ELF-1 (cell line): ENCODE results near the gene SYT1.

ENCODE experiments used
- DNase-seq: peaks from one replicate; pipeline ENCODE4 v3.0.0-alpha.2; 2016; ENCODE audit warnings: low read depth, low spot score

SYT1 gene

GRCh38 chr12:79294590-79294989 is 430.0 kb downstream of the SYT1 start:
- no peak for DNase-seq

- DNase-seq = no peak
Measured at GRCh38 chr12:79295572-79295971, 431.0 kb downstream of the SYT1 start.

- DNase-seq = no peak
Measured at GRCh38 chr12:79296133-79296532, 431.6 kb downstream of the SYT1 start.

- no peak for DNase-seq
Measured at GRCh38 chr12:79296871-79297270, 432.3 kb downstream of the SYT1 start.

GRCh38 chr12:79298506-79298905 is 433.9 kb downstream of the SYT1 start:
- no peak for DNase-seq

GRCh38 chr12:79299447-79300198 is 435.0 kb downstream of the SYT1 start:
- DNase-seq = no peak

- DNase-seq = peak; percentile 9
Measured at GRCh38 chr12:79300199-79300568, 435.6 kb downstream of the SYT1 start.

GRCh38 chr12:79301181-79301580 is 436.6 kb downstream of the SYT1 start:
- no peak for DNase-seq

- no peak for DNase-seq
Measured at GRCh38 chr12:79302162-79302814, 437.7 kb downstream of the SYT1 start.

- DNase-seq = no peak
Measured at GRCh38 chr12:79307340-79307739, 442.8 kb downstream of the SYT1 start.

GRCh38 chr12:79309039-79309438 is 444.5 kb downstream of the SYT1 start:
- DNase-seq = no peak

- no peak for DNase-seq
Measured at GRCh38 chr12:79317179-79317847, 452.7 kb downstream of the SYT1 start.

- DNase-seq = no peak
Measured at GRCh38 chr12:79322905-79323304, 458.3 kb downstream of the SYT1 start.

GRCh38 chr12:79324571-79324970 is 460.0 kb downstream of the SYT1 start:
- DNase-seq = no peak

- DNase-seq = no peak
Measured at GRCh38 chr12:79326222-79326621, 461.6 kb downstream of the SYT1 start.

- DNase-seq = no peak
Measured at GRCh38 chr12:79326663-79327062, 462.1 kb downstream of the SYT1 start.

GRCh38 chr12:79327465-79327864 is 462.9 kb downstream of the SYT1 start:
- DNase-seq = no peak

- DNase-seq = no peak
Measured at GRCh38 chr12:79329933-79330332, 465.4 kb downstream of the SYT1 start.

- DNase-seq = no peak
Measured at GRCh38 chr12:79331870-79332269, 467.3 kb downstream of the SYT1 start.

GRCh38 chr12:79333144-79333543 is 468.6 kb downstream of the SYT1 start:
- no peak for DNase-seq

GRCh38 chr12:79337662-79338290 is 473.2 kb downstream of the SYT1 start:
- DNase-seq = no peak
